Stimulated activated CD4-positive, alpha-beta T cell treated with anti-CD3 and anti-CD28 coated beads, Interleukin-15, amount 100 ng/mL, for 1 hour (primary cell): ENCODE results near the gene CT45A9.
"Not testable (repeated sequence)": the region's sequence is repeated elsewhere in the genome, so short reads cannot be mapped to it uniquely, and the experiment has no call there.

Experiments
- DNase-seq, 2 donors: peaks; one replicate each; pipeline ENCODE4 v3.0.0-alpha.2; 2020; ENCODE audit warnings: low read depth in 1 of 2, low spot score in 1 of 2

CT45A9 gene, protein sequence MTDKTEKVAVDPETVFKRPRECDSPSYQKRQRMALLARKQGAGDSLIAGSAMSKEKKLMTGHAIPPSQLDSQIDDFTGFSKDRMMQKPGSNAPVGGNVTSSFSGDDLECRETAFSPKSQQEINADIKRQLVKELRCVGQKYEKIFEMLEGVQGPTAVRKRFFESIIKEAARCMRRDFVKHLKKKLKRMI

DNA sequence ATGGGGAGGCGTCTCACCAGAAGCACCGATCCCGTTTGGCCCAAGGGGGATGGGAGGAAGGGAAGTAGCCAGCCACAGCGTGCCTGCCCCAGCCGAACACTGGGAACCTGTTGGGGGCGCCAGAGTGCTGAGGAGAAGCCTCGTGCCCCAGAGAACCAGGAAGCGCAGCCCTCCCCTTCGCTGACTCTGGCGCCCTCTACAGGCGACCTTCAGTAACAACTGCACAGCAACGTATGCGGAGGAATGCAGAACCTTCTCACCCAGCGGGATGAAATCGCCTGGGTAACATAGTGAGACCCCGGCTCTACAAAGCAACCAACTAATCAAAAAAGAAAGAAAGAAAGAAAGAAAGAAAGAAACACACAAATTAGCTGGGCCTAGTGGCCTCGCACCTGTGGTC is at the start of gene CT45A9:
CT45A9 (minus strand) TSS at position 101 of the 400 bp plus-strand sequence. CDS start 3,751 bp downstream, outside the sequence.
- not testable (repeated sequence) for DNase-seq

DNA sequence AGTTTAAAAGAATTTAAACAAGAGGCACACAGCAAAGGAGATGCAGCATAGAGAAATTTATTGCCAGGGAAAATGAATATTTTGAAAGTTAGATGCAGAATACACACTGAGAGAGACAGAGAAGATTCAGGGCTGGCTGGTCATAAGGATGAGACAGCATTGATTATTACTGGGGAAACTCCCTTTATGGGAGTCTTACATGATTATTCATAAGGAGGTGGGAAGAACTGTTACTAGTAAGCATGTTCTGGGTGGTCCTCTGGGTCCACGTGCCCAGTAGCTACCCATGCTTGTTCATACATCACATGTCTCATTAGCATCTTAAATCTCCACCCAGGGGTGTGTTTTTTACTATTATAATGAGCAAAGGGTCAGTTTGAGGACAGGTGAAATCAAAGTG is 48.9 kb upstream of the CT45A9 start:
- not testable (repeated sequence) for DNase-seq

DNA sequence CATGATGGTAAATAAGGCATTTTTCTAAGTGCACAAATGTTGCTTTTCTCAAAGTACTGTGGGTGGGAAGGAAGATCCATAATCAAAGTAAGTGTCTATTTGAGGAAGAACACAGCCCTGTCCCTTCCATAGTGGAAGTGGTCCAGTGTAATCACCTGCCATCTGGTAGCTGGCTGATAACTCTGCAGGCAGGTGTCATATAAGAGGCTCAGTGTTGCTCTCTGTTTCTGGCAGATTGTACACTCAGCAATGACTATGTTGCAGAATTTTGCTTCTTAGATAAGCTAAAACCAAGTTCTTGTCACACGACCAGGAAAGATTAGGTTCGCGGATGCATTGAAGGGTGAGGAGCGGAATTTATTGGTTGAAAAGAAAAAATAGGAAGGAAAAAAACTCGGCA is 42.8 kb upstream of the CT45A9 start:
- no peak for DNase-seq

DNA sequence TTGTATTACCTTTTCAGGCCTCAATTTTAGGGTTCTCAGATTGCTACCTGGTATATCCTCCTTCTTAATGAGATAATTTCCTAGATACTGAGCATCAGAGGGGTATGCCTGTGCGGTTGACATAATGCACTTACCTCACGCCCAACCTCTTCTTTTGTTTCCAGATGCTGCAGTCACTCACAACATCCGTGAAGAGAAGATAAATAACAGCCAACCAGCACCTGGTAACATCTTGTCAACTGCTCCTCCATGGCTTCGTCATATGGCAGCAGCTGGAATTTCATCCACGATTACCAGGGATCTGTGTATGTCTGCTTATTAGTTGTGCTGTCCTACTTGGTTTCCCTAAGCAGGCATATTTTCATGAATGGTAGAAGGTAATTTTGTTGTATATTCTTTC is 38.6 kb upstream of the CT45A9 start:
- DNase-seq: no peak

DNA sequence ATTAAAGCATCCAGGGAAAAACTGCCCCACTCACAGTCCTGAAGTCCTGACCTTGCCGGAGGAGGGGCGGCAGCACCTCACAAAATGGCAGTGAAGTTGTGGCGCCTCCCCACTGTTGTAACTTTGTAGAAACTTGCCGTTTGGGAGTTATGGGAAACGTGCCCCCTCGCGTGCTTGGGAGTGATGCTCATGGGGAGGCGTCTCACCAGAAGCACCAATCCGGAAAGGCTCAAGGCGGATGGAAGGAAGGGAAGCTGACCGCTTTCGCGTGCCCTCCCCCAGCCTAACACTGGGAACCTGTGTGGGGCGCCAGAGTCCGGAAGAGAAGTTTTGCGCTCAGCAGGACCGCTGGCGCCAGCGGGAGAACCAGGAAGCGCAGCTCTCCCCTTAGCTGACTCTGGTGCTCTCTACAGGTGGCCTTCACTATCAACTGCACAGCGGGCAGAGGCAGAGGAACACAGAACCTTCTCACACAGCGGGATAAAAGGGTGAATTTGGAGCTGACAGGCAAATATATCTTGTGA is 21.7 kb upstream of the CT45A9 start, which contains the start of the genes CT45A10 and SAGE1:
CT45A10 (minus strand) TSS at position 151 of the 524 bp plus-strand sequence. CDS start 8,100 bp downstream, outside the sequence.
SAGE1 (plus strand) TSS at position 423 of the 524 bp plus-strand sequence. CDS start 2,527 bp downstream, outside the sequence.
- DNase-seq: no peak

DNA sequence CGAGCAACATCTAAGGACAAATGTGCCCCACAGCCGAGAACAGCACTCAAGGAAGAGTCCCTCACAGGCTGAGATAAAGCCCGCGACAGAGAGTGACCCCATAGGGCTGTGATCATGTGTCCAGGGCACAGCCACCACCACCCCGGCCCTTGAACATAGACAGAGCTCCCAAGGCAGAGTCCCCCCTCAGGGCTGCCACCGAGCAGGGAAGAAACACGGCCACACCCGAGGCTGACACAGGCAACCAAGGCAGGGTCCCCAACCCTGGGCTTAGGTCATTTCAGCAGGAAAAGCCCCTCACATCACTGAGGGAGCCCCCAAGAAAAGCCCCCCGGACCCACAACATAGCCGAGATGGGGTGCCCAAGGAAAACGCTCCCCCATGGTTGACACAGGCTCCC is 21.2 kb upstream of the CT45A9 start:
- no peak for DNase-seq

DNA sequence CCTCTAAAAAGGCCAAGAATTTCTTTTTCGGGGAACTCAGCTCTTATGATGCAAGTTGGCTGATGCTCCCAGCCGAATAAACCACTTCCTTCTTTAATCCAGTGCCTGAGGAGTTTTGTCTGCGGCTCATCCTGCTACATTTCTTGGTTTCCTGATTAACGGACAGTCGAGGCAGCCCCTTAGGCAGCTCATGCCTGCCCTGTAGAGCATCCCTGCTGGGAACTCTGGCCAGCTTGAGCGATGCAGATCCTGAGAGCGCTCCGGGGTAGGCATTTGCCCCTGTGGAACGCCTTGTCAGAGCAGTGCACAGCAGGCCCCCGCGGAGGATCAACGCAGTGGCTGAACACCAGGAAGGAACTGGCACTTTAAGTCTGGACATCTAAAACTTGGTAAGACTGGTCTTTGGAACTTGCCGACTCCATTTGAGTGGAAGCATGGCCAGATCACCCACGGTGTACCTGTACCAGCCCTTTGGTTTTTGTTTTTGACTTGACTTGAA is 18.5 kb upstream of the CT45A9 start:
- no peak for DNase-seq

DNA sequence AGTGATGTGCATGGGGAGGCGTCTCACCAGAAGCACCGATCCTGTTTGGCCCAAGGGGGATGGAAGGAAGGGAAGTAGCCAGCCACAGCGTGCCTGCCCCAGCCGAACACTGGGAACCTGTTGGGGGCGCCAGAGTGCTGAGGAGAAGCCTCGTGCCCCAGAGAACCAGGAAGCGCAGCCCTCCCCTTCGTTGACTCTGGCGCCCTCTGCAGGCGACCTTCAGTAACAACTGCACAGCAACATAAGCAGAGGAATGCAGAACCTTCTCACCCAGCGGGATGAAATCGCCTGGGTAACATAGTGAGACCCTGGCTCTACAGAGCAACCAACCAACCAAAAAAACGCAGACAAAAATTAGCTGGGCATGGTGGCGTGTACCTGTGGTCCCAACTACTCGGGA is 17.4 kb upstream of the CT45A9 start:
- not testable (repeated sequence) for DNase-seq

DNA sequence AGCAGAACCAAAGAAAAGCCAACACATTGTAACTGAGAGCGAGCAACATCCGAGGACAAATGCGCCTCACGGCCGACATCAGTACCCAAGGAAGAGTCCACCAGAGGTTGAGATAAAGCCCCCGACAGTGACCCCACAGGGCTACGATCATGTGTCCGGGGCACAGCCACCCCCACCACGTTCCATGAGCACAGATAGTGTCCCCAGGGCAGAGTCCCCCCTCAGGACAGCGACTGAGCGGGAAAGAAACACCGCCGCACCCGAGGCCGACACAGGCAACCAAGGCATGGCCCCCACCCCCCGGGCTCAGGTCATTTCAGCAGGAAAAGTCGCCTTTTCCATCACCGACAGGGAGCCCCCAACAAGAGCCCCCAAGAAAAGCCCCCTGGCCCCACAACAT is 16.6 kb upstream of the CT45A9 start:
- DNase-seq: not testable (repeated sequence)

DNA sequence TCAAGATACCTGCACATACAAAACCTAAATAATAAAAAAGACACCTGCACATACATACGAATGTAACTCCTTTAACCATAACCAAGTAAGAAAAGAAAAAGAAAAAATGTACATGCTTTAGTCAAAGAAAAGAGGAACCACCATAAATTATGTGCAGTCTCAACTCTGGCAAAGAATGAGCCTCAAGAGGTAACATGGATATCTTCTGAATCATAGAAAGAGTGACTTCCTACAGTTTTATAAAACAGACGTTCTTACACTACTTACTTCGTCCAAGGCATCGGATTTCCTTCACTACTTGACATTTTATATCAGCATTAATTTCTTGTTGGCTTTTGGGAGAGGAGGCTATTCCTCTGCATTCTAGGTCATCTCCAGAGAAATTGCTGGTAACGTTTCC is 11.1 kb upstream of the CT45A9 start:
- not testable (repeated sequence) for DNase-seq

DNA sequence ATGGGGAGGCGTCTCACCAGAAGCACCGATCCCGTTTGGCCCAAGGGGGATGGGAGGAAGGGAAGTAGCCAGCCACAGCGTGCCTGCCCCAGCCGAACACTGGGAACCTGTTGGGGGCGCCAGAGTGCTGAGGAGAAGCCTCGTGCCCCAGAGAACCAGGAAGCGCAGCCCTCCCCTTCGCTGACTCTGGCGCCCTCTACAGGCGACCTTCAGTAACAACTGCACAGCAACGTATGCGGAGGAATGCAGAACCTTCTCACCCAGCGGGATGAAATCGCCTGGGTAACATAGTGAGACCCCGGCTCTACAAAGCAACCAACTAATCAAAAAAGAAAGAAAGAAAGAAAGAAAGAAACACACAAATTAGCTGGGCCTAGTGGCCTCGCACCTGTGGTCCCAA is 17.2 kb downstream of the CT45A9 start, which contains the start of gene CT45A8:
CT45A8 (minus strand) TSS at position 101 of the 400 bp plus-strand sequence. CDS start 3,755 bp downstream, outside the sequence.
- not testable (repeated sequence) for DNase-seq

DNA sequence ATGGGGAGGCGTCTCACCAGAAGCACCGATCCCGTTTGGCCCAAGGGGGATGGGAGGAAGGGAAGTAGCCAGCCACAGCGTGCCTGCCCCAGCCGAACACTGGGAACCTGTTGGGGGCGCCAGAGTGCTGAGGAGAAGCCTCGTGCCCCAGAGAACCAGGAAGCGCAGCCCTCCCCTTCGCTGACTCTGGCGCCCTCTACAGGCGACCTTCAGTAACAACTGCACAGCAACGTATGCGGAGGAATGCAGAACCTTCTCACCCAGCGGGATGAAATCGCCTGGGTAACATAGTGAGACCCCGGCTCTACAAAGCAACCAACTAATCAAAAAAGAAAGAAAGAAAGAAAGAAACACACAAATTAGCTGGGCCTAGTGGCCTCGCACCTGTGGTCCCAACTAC is 34.4 kb downstream of the CT45A9 start, which contains the start of gene CT45A7:
CT45A7 (minus strand) TSS at position 101 of the 400 bp plus-strand sequence. CDS start 3,747 bp downstream, outside the sequence.
- DNase-seq: not testable (repeated sequence)

DNA sequence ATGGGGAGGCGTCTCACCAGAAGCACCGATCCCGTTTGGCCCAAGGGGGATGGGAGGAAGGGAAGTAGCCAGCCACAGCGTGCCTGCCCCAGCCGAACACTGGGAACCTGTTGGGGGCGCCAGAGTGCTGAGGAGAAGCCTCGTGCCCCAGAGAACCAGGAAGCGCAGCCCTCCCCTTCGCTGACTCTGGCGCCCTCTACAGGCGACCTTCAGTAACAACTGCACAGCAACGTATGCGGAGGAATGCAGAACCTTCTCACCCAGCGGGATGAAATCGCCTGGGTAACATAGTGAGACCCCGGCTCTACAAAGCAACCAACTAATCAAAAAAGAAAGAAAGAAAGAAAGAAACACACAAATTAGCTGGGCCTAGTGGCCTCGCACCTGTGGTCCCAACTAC is 51.7 kb downstream of the CT45A9 start, which contains the start of gene CT45A2:
CT45A2 (minus strand) TSS at position 101 of the 400 bp plus-strand sequence. CDS start 3,747 bp downstream, outside the sequence.
- not testable (repeated sequence) for DNase-seq
